HCT116 (cell line): ENCODE results near the gene GRIK3. TPM values are rescaled to one million over a fixed set of nuclear protein-coding genes. Genes with fewer than 3 reads are reported as not detected.

Experiments
- ATAC-seq: fragments of 200-7000 bp; cut with Tn5 transposase; 2 replicates; pipeline ENCODE4 v1.9.1; 2020; ENCODE audit warnings: mild to moderate bottlenecking, moderate library complexity
- BruUV-seq: library from RNA; stranded (reverse); fragments of 400-500 nt; replicated peaks from 2 replicates; lab custom pipeline; 2021; lab: Mats Ljungman, UMichigan
- CTCF ChIA-PET: fragments of 300-600 bp; sonication (Branson Sonifier 250); formaldehyde crosslinking; loops from one replicate; lab custom pipeline; 2021; ENCODE audit warnings: antibody characterized with exemption; lab: Charles Lee
- POLR2A ChIA-PET: fragments of 300-600, 350-600 bp; sonication (Branson Sonifier 250); formaldehyde crosslinking; loops from one replicate; lab custom pipeline; 2021; ENCODE audit warnings: antibody characterized with exemption; lab: Charles Lee
- RAD21 ChIA-PET, 2 experiments: fragments of 300-600 bp; sonication (Branson Sonifier 250); formaldehyde crosslinking; loops; one replicate each; lab custom pipeline; 2023; ENCODE audit warnings: low total read pairs in 2 of 2; ENCODE audit not compliant: uncharacterized antibody in 2 of 2, unreplicated experiment in 2 of 2, low non-redundant PET in 1 of 2; lab: Charles Lee
- DNase-seq: peaks from one replicate; pipeline ENCODE4 v3.0.0-alpha.2; 2010; ENCODE audit warnings: low read depth, low spot score
- H2AFZ ChIP-seq: fragments of 200-600 bp; shearing (Covaris generic), sonication (generic); 2 replicates; pipeline ENCODE4 v1.6.1; 2017; ENCODE audit warnings: low read depth, mixed run types, mixed read lengths, antibody characterized with exemption, low read length; ENCODE audit not compliant: poor library complexity, severe bottlenecking
- H3K27ac ChIP-seq: 2 replicates; pipeline ENCODE4 v1.5.1; 2012; ENCODE audit warnings: low read depth, low read length
- H3K27me3 ChIP-seq: fragments of 200-600 bp; sonication (generic); 2 replicates; pipeline ENCODE4 v1.6.1; 2016; ENCODE audit warnings: mixed run types, low read length, mixed read lengths; ENCODE audit not compliant: insufficient read depth
- H3K36me3 ChIP-seq, 2 experiments: fragments of 200-500 bp in 1 of 2; fragments of 200-600 bp in 1 of 2; sonication (Bioruptor generic) in 1 of 2; sonication (generic) in 1 of 2; 2 replicates each; pipeline versions ENCODE4 v1.5.1 to v1.6.1; 2014 to 2016; ENCODE audit warnings: low read length in 2 of 2, inconsistent platforms in 1 of 2, mixed read lengths in 1 of 2, mixed run types in 1 of 2; ENCODE audit not compliant: insufficient read depth in 2 of 2, control insufficient read depth in 1 of 2
- H3K4me1 ChIP-seq, 2 experiments: fragments of 200-600 bp in 1 of 2; sonication (generic) in 1 of 2; 2 replicates each; pipeline versions ENCODE4 v1.5.1 to v1.6.1; 2012 to 2017; ENCODE audit warnings: low read length in 2 of 2, inconsistent platforms in 1 of 2, mild to moderate bottlenecking in 1 of 2, mixed read lengths in 1 of 2, mixed run types in 1 of 2, moderate library complexity in 1 of 2; ENCODE audit not compliant: insufficient read depth in 2 of 2, control insufficient read depth in 1 of 2
- H3K4me2 ChIP-seq: fragments of 200-600 bp; sonication (generic); 2 replicates; pipeline ENCODE4 v1.6.1; 2017; ENCODE audit warnings: mixed run types, low read length, mixed read lengths
- H3K4me3 ChIP-seq, 2 experiments: fragments of 200-600 bp in 1 of 2; sonication (generic) in 1 of 2; replicated peaks in 1 of 2; 2 replicates each; pipeline ENCODE4 v1.5.1; 2011 to 2016; ENCODE audit warnings: low read length in 2 of 2, control low read depth in 1 of 2, low read depth in 1 of 2, mild to moderate bottlenecking in 1 of 2, mixed read lengths in 1 of 2, mixed run types in 1 of 2
- H3K79me2 ChIP-seq: fragments of 200-600 bp; sonication (generic); 2 replicates; pipeline ENCODE4 v1.6.1; 2017; ENCODE audit warnings: mild to moderate bottlenecking, mixed run types, low read length, moderate library complexity, mixed read lengths; ENCODE audit not compliant: insufficient read depth
- H3K9ac ChIP-seq: fragments of 200-600 bp; sonication (generic); 2 replicates; pipeline ENCODE4 v1.6.1; 2016; ENCODE audit warnings: low read length, mixed read lengths
- H3K9me2 ChIP-seq: fragments of 200-600 bp; sonication (generic), shearing (Covaris generic); 2 replicates; pipeline ENCODE4 v1.6.1; 2017; ENCODE audit warnings: mixed run types, mild to moderate bottlenecking, moderate library complexity; ENCODE audit not compliant: insufficient read depth
- H3K9me3 ChIP-seq, 2 experiments: fragments of 200-500 bp in 1 of 2; fragments of 200-600 bp in 1 of 2; sonication (Bioruptor generic) in 1 of 2; sonication (generic) in 1 of 2; 2 replicates each; pipeline ENCODE4 v1.6.1; 2014 to 2017; ENCODE audit warnings: low read length in 2 of 2, mixed read lengths in 2 of 2, inconsistent platforms in 1 of 2, low read depth in 1 of 2, mild to moderate bottlenecking in 1 of 2, mixed run types in 1 of 2, moderate library complexity in 1 of 2; ENCODE audit not compliant: control insufficient read depth in 1 of 2, insufficient read depth in 1 of 2
- H4K20me1 ChIP-seq: fragments of 200-600 bp; sonication (generic), shearing (Covaris generic); 2 replicates; pipeline ENCODE4 v1.6.1; 2017; ENCODE audit warnings: mixed run types, mild to moderate bottlenecking, moderate library complexity; ENCODE audit not compliant: insufficient read depth
- CBX3 ChIP-seq: IDR thresholded peaks from 2 replicates; pipeline ENCODE4 v1.6.1; 2012; ENCODE audit warnings: low read depth
- CEBPB ChIP-seq: IDR thresholded peaks from 2 replicates; pipeline ENCODE4 v1.6.1; 2012; ENCODE audit warnings: low read depth
- EGR1 ChIP-seq: IDR thresholded peaks from 2 replicates; pipeline ENCODE4 v1.6.1; 2012; ENCODE audit warnings: low read depth
- ELF1 ChIP-seq: IDR thresholded peaks from 2 replicates; pipeline ENCODE4 v1.6.1; 2012; ENCODE audit warnings: low read depth, borderline replicate concordance
- EZH2 ChIP-seq: fragments of 200-600 bp; sonication (generic); IDR thresholded peaks from 2 replicates; pipeline ENCODE4 v1.6.1; 2017; ENCODE audit warnings: antibody characterized with exemption, mixed run types
- EZH2phosphoT487 ChIP-seq: fragments of 200-600 bp; IDR thresholded peaks from 2 replicates; pipeline ENCODE4 v1.6.1; 2018; ENCODE audit warnings: antibody characterized with exemption, borderline replicate concordance
- FOSL1 ChIP-seq: IDR thresholded peaks from 2 replicates; pipeline ENCODE4 v1.6.1; 2012; ENCODE audit warnings: low read depth
- POLR2A ChIP-seq: IDR thresholded peaks from 2 replicates; pipeline ENCODE4 v1.7.0; 2011; ENCODE audit warnings: borderline replicate concordance; ENCODE audit not compliant: insufficient read depth, insufficient read length; ENCODE audit errors: extremely low read depth
- POLR2AphosphoS5 ChIP-seq: IDR thresholded peaks from 2 replicates; pipeline ENCODE4 v1.6.1; 2011; ENCODE audit warnings: mild to moderate bottlenecking, low read depth, low read length, moderate library complexity
- RAD21 ChIP-seq: IDR thresholded peaks from 2 replicates; pipeline ENCODE4 v1.6.1; 2012; ENCODE audit warnings: low read depth, mild to moderate bottlenecking
- REST ChIP-seq: IDR thresholded peaks from 2 replicates; pipeline ENCODE4 v1.6.1; 2012; ENCODE audit warnings: low read depth
- SIN3A ChIP-seq: IDR thresholded peaks from 2 replicates; pipeline ENCODE4 v1.6.1; 2012; ENCODE audit warnings: low read depth
- SP1 ChIP-seq: IDR thresholded peaks from 2 replicates; pipeline ENCODE4 v1.6.1; 2012; ENCODE audit warnings: low read depth
- SRF ChIP-seq: IDR thresholded peaks from 2 replicates; pipeline ENCODE4 v1.6.1; 2012; ENCODE audit warnings: low read depth
- TCF7L2 ChIP-seq: IDR thresholded peaks from 2 replicates; pipeline ENCODE4 v1.7.0; 2011; ENCODE audit warnings: borderline replicate concordance, inconsistent platforms; ENCODE audit not compliant: insufficient read depth, insufficient read length; ENCODE audit errors: extremely low read depth
- ZBTB33 ChIP-seq: IDR thresholded peaks from 2 replicates; pipeline ENCODE4 v1.6.1; 2011; ENCODE audit warnings: mild to moderate bottlenecking, low read length, moderate library complexity; ENCODE audit not compliant: insufficient replicate concordance; ENCODE audit errors: extremely low read depth
- ZNF274 ChIP-seq: fragments of 200-500 bp; sonication (Bioruptor generic); IDR thresholded peaks from 2 replicates; pipeline ENCODE4 v1.6.1; 2014; ENCODE audit warnings: mild to moderate bottlenecking, low read depth, low read length, inconsistent platforms
- intact Hi-C: fragments of 100-400 bp; cut with micrococcal nuclease; formaldehyde crosslinking; loops from 2 replicates; pipeline ENCODE4 v1.10.0; 2022
- total RNA-seq: library from RNA; stranded (reverse); gene quantifications from one replicate; pipeline ENCODE4 v1.2.1, GENCODE V29; 2021; ENCODE audit not compliant: unreplicated experiment
- TF ChIP-seq, protein P1 (sequence below): IDR thresholded peaks from 2 replicates; pipeline ENCODE4 v1.6.1; 2012
- TF ChIP-seq, protein P2 (sequence below), 3 experiments: fragments of 200-600 bp in 1 of 3; sonication (generic) in 1 of 3; IDR thresholded peaks in 2 of 3; conservative IDR thresholded peaks in 1 of 3; 2 replicates each; pipeline ENCODE4 v1.5.1; 2012 to 2017; ENCODE audit warnings: low read depth in 2 of 3, low read length in 2 of 3, antibody characterized with exemption in 1 of 3, borderline replicate concordance in 1 of 3, control low read depth in 1 of 3, mild to moderate bottlenecking in 1 of 3, mixed read lengths in 1 of 3, mixed run types in 1 of 3, moderate library complexity in 1 of 3; ENCODE audit not compliant: insufficient read depth in 1 of 3

The GRIK3 gene
- total RNA-seq, 1 experiment from 2014 or later, result not detected

- no peaks in the 10 kb centered on the region for H4K20me1 ChIP-seq
- H3K27me3 ChIP-seq, result peaks cover 77% of the 10 kb centered on the region
These were observed 184.4 kb downstream of the GRIK3 start for GRCh38 chr1:36849956-36850355.

More at GRCh38 chr1:36849956-36850355, 184.4 kb downstream of the GRIK3 start:
- no peak overlapping the region for H3K9ac ChIP-seq
- intact Hi-C loops, result no loop called here
- H3K4me3 ChIP-seq, result no peak overlapping the region
- no peaks in the 10 kb centered on the region for H3K4me1 ChIP-seq
- no peaks in the 10 kb centered on the region for H3K9me2 ChIP-seq
- DNase-seq (no peak), ATAC-seq (no peak)
- no peaks in the 10 kb centered on the region for H3K79me2 ChIP-seq
- CTCF ChIA-PET, result no interaction called here
- no peak overlapping the region for H2AFZ ChIP-seq
- H3K4me2 ChIP-seq, result no peak overlapping the region
- POLR2A ChIA-PET, result no interaction called here
- no peaks in the 10 kb centered on the region for H3K36me3 ChIP-seq
- BruUV-seq, result no TSS peak
- H3K9me3 ChIP-seq, result no peaks in the 10 kb centered on the region
- TF ChIP-seq, protein P1, sequence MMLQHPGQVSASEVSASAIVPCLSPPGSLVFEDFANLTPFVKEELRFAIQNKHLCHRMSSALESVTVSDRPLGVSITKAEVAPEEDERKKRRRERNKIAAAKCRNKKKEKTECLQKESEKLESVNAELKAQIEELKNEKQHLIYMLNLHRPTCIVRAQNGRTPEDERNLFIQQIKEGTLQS, result no peak
- no peak for TF ChIP-seq ZBTB33
- TF ChIP-seq SP1, result no peak
- no peak for TF ChIP-seq SRF
- no peak for TF ChIP-seq POLR2A
- no peak for TF ChIP-seq CEBPB
- TF ChIP-seq ZNF274, result no peak
- no peak for TF ChIP-seq EZH2phosphoT487
- TF ChIP-seq EGR1, result no peak
- no peak for TF ChIP-seq SIN3A
- no peak for TF ChIP-seq POLR2AphosphoS5
- no peak for TF ChIP-seq EZH2
- no peak for TF ChIP-seq TCF7L2
- TF ChIP-seq ELF1, result no peak
- no peak for TF ChIP-seq RAD21
- TF ChIP-seq CBX3, result no peak
- no peak for TF ChIP-seq REST
- TF ChIP-seq, protein P2, sequence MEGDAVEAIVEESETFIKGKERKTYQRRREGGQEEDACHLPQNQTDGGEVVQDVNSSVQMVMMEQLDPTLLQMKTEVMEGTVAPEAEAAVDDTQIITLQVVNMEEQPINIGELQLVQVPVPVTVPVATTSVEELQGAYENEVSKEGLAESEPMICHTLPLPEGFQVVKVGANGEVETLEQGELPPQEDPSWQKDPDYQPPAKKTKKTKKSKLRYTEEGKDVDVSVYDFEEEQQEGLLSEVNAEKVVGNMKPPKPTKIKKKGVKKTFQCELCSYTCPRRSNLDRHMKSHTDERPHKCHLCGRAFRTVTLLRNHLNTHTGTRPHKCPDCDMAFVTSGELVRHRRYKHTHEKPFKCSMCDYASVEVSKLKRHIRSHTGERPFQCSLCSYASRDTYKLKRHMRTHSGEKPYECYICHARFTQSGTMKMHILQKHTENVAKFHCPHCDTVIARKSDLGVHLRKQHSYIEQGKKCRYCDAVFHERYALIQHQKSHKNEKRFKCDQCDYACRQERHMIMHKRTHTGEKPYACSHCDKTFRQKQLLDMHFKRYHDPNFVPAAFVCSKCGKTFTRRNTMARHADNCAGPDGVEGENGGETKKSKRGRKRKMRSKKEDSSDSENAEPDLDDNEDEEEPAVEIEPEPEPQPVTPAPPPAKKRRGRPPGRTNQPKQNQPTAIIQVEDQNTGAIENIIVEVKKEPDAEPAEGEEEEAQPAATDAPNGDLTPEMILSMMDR (IDR thresholded peaks at IDR 0.05 in 2 of 3, conservative IDR thresholded peaks at IDR 0.05 in 1 of 3; ENCODE audit: borderline replicate concordance in 1 of 3, insufficient read depth in 1 of 3, low read depth in 2 of 3, low read length in 2 of 3), result no peak
- TF ChIP-seq FOSL1, result no peak
- RAD21 ChIA-PET, result no interaction called here
- H3K27ac ChIP-seq, result no peak overlapping the region
